ENCODE results near the gene LRRC4. TPM values are rescaled to one million over a fixed set of nuclear protein-coding genes. Genes with fewer than 3 reads are reported as not detected.
A peak's percentile ranks its signal among the peaks of the same experiment; 100 is the strongest.

LRRC4 gene, protein sequence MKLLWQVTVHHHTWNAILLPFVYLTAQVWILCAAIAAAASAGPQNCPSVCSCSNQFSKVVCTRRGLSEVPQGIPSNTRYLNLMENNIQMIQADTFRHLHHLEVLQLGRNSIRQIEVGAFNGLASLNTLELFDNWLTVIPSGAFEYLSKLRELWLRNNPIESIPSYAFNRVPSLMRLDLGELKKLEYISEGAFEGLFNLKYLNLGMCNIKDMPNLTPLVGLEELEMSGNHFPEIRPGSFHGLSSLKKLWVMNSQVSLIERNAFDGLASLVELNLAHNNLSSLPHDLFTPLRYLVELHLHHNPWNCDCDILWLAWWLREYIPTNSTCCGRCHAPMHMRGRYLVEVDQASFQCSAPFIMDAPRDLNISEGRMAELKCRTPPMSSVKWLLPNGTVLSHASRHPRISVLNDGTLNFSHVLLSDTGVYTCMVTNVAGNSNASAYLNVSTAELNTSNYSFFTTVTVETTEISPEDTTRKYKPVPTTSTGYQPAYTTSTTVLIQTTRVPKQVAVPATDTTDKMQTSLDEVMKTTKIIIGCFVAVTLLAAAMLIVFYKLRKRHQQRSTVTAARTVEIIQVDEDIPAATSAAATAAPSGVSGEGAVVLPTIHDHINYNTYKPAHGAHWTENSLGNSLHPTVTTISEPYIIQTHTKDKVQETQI
- total RNA-seq = not detected
- not detected for polyA plus RNA-seq

DNA sequence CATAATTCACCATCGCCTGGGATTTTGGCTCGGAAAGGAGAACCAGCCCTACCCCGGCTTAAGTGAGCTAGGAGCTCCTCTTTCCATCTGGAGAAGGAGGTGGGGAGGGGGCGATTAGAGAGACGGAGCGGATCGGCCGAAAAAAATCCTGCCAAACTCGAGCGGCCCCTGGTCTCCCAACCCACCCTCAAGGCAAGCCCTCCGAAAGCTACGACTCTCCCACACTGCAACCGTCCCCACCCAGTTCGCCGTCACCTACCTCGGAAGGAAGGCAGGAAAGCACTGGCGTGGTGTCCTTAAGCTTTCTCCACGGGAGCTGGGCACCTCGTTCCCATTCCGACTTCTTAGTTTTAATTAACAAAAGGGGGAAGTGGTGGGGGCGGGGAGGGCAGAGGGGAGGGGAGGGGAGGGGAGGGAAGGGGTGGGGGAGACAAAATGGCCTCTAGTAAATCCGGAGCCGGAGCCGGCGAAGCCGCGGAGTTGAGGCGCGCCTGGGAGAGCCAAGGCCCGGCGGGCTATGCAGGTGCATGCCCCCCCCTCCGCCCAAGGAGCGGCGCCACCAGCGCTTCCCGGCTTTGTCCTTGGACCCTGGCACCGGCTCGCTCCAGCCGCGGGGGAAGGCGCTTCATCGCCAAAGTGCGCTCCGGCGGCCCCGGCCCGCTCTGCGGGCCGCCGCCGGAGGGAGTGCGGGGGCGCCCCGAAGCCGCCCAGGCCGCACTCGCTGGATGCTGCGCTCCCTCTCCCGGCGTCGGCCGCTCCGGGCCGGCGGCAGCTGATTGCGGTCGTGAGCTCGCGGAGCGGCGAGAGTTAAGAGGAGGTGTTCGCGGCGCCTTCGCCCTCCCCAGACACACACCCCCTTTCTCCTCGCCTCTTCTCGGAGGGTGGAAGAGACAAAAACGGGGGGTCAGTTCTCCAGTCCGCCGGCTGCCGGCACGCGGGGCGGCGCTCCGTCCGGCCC, at the start of gene LRRC4:
TSS of gene LRRC4 (minus strand) at position 784 of the 958 bp plus-strand sequence. CDS start 797 bp downstream, outside the sequence.
- Mint-ChIP-seq H3K4me1 (peaks cover 6 to 35% (median 21%) of the 10 kb centered on the region in 4 donors), H3K9me3 (peaks cover 0 to 2% (median 0%) of the 10 kb centered on the region in 8 donors), H3K36me3 (peaks cover 16 to 26% of the 10 kb centered on the region in 2 donors), H3K27ac (peak within 1 kb of the TSS in 5 of 7 donors; percentile 18 to 91 (median 64)), H3K27me3 (peaks cover 2 to 5% of the 10 kb centered on the region in 2 donors), H3K4me3 (peak within 1 kb of the TSS; percentile 89 to 97 (median 92))
- CTCF ChIA-PET (ENCODE audit: partially characterized antibody) = no interaction called here
- peaks cover 13% of the 10 kb centered on the region for H3K4me1 ChIP-seq (ENCODE audit: insufficient read depth, low read length)
- peak in 3 of 5 donors; percentile 12 to 20 (median 17) for DNase-seq
- H3K27ac ChIP-seq (ENCODE audit: low read depth, low read length) = no peak within 1 kb of the TSS
- H3K4me3 ChIP-seq (ENCODE audit: low read length in 2 of 2) = peak within 1 kb of the TSS in 1 of 2 donors; percentile 24
- H3K36me3 ChIP-seq (ENCODE audit: insufficient read depth, low read length) = peaks cover 3% of the 10 kb centered on the region
- intact Hi-C loops (cut with micrococcal nuclease) = no loop called here
- no peaks in the 10 kb centered on the region for H3K27me3 ChIP-seq (ENCODE audit: insufficient read depth, low read length)
- POLR2A ChIA-PET (ENCODE audit: partially characterized antibody) = interaction anchor here (0.7 to 1.1 kb wide), 2 partner anchors 10 to 78 kb away, joined by 3 to 5 read pairs; no protein-coding TSS in a partner anchor
- no peaks in the 10 kb centered on the region for H3K9me3 ChIP-seq (ENCODE audit: control insufficient read depth in 1 of 2, low read length in 2 of 2)

DNA sequence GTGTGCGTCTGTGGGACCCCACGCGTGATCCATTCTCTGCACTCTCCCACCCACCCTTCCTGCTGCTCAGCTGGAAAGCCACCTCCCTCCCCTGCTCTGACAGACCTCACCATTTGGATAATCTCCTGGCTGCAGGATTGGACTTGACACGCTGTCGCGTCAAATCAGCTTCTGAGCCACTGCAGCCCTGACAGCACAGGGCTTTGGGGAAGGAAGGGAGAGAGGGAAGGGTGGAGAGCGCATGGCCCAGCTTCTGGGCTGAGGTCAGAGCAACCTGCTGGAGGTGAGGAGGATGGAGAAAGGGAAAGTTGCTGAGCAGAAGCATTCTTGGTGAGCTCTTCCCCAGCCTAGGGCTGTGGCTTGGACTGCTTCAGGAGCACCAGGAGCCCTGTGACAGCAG, 48.9 kb upstream of the LRRC4 start:
- Mint-ChIP-seq H3K27ac (peak overlapping the region in 1 of 7 donors; percentile 61), H3K4me1 (no peaks in the 10 kb centered on the region), H3K27me3 (no peaks in the 10 kb centered on the region), H3K4me3 (no peak overlapping the region), H3K36me3 (peaks cover 7 to 37% of the 10 kb centered on the region in 2 donors), H3K9me3 (no peaks in the 10 kb centered on the region)
- H3K36me3 ChIP-seq (ENCODE audit: insufficient read depth, low read length) = peaks cover 59% of the 10 kb centered on the region
- no peaks in the 10 kb centered on the region for H3K27me3 ChIP-seq (ENCODE audit: insufficient read depth, low read length)
- H3K27ac ChIP-seq (ENCODE audit: low read depth, low read length) = no peak overlapping the region
- intact Hi-C loops (cut with micrococcal nuclease) = no loop called here
- H3K4me1 ChIP-seq (ENCODE audit: insufficient read depth, low read length) = no peaks in the 10 kb centered on the region
- no peak overlapping the region for H3K4me3 ChIP-seq (ENCODE audit: low read length in 2 of 2)
- ChIA-PET CTCF (ENCODE audit: partially characterized antibody) (no interaction called here), POLR2A (ENCODE audit: partially characterized antibody) (no interaction called here)
- H3K9me3 ChIP-seq (ENCODE audit: control insufficient read depth in 1 of 2, low read length in 2 of 2) = no peaks in the 10 kb centered on the region
- DNase-seq = no peak

DNA sequence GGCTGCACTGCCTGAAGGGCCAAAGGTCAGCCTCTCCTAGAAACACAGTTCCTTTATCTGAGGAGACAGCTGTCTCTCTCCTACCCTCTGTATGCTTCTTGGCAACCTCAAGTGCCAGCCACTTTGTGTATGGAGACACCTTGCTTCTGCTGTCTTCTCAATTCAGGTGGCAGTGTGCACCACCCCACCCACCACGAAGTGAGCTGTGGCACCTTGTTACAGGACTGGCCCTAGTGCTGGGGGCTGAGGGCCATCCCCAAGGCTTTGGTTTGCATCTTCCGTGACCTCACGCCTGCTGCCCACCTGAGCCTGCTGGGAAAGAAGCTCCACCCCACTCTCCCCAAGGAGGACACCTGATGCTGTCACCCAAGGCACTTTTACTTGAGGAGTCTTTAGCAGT, 47.1 kb upstream of the LRRC4 start:
- DNase-seq = no peak
- ChIA-PET POLR2A (ENCODE audit: partially characterized antibody) (no interaction called here), CTCF (ENCODE audit: partially characterized antibody) (interaction anchor here (0.6 to 1.1 kb wide), 2 partner anchors 30 to 57 kb away, joined by 3 to 4 read pairs; no protein-coding TSS in a partner anchor)
- Mint-ChIP-seq H3K27ac (no peak overlapping the region), H3K9me3 (no peaks in the 10 kb centered on the region), H3K36me3 (peaks cover 4 to 42% of the 10 kb centered on the region in 2 donors), H3K4me1 (no peaks in the 10 kb centered on the region), H3K4me3 (no peak overlapping the region), H3K27me3 (no peaks in the 10 kb centered on the region)
- H3K27me3 ChIP-seq (ENCODE audit: insufficient read depth, low read length) = no peaks in the 10 kb centered on the region
- H3K36me3 ChIP-seq (ENCODE audit: insufficient read depth, low read length) = peaks cover 47% of the 10 kb centered on the region
- H3K4me1 ChIP-seq (ENCODE audit: insufficient read depth, low read length) = no peaks in the 10 kb centered on the region
- intact Hi-C loops (cut with micrococcal nuclease) = no loop called here
- H3K4me3 ChIP-seq (ENCODE audit: low read length in 2 of 2) = no peak overlapping the region
- H3K9me3 ChIP-seq (ENCODE audit: control insufficient read depth in 1 of 2, low read length in 2 of 2) = no peaks in the 10 kb centered on the region
- no peak overlapping the region for H3K27ac ChIP-seq (ENCODE audit: low read depth, low read length)

DNA sequence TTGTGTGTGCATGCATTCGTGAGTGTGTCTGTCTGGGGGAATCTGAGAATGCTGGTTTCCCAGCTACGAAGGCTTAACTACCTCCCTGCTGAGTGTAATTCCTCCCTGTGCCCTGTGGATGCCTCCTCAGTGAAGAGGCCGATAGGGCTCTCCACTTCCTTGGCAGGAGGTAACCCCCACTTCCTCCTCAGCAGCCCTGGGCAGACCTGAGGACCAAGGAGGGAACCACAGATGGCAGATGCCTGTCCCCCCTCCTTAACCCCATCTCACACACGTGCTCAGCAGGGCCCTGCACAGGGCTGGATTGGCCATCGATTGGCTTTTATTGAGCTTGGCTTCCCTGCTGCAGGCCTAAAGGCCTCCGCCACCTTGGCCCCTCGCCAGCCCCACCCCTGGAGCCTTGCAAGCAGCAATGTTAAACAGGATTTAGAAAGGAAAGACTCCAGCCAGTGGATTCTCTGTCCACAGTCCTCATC, 45.6 kb upstream of the LRRC4 start:
- Histone ChIP-seq H3K4me1 (ENCODE audit: insufficient read depth, low read length) (no peaks in the 10 kb centered on the region), H3K27ac (ENCODE audit: low read depth, low read length) (no peak overlapping the region), H3K4me3 (ENCODE audit: low read length in 2 of 2) (no peak overlapping the region), H3K9me3 (ENCODE audit: control insufficient read depth in 1 of 2, low read length in 2 of 2) (no peaks in the 10 kb centered on the region), H3K36me3 (ENCODE audit: insufficient read depth, low read length) (peaks cover 39% of the 10 kb centered on the region), H3K27me3 (ENCODE audit: insufficient read depth, low read length) (no peaks in the 10 kb centered on the region)
- no peak for DNase-seq
- POLR2A ChIA-PET (ENCODE audit: partially characterized antibody) = no interaction called here
- no peaks in the 10 kb centered on the region for H3K27me3 Mint-ChIP-seq
- H3K27ac Mint-ChIP-seq = peak overlapping the region in 1 of 7 donors; percentile 18
- H3K36me3 Mint-ChIP-seq = peaks cover 0 to 38% of the 10 kb centered on the region in 2 donors
- no peaks in the 10 kb centered on the region for H3K4me1 Mint-ChIP-seq
- H3K4me3 Mint-ChIP-seq = no peak overlapping the region
- CTCF ChIA-PET (ENCODE audit: partially characterized antibody) = no interaction called here
- intact Hi-C loops (cut with micrococcal nuclease) = no loop called here
- H3K9me3 Mint-ChIP-seq = no peaks in the 10 kb centered on the region

DNA sequence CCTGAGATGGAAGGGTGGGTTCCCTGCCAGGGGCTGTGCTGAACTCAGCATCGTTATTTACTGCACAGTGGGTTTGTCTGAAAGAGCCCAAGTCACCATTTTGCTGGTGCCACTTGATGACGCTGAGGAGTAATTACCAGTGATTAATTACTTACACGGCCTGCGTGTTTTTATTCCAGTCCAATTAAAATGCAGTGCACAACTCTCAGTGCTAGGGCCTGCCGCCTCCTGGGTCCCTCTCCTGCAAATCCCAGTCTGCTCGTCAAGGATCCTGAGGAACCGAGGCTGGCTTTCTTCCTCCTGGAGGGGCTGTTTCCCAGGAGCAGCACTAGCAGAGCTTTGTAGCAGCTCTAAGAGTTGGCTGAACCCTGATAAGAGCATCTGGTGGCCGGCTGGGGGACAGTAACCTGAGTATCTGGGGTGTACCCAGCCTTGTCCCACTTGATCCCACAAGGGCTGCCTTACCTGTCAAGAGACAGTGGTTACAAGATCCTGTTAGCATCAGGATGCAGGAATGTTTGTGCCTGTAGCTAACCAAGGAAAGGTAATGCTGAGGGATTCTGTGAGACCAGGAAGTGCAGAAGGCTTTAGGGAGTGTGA, 45.1 kb upstream of the LRRC4 start:
- Histone ChIP-seq H3K36me3 (ENCODE audit: insufficient read depth, low read length) (peaks cover 33% of the 10 kb centered on the region), H3K9me3 (ENCODE audit: control insufficient read depth in 1 of 2, low read length in 2 of 2) (no peaks in the 10 kb centered on the region), H3K27ac (ENCODE audit: low read depth, low read length) (no peak overlapping the region), H3K27me3 (ENCODE audit: insufficient read depth, low read length) (no peaks in the 10 kb centered on the region), H3K4me3 (ENCODE audit: low read length in 2 of 2) (no peak overlapping the region), H3K4me1 (ENCODE audit: insufficient read depth, low read length) (no peaks in the 10 kb centered on the region)
- intact Hi-C loops (cut with micrococcal nuclease) = no loop called here
- CTCF ChIA-PET (ENCODE audit: partially characterized antibody) = no interaction called here
- Mint-ChIP-seq H3K36me3 (peaks cover 0 to 34% of the 10 kb centered on the region in 2 donors), H3K4me1 (peaks cover 0 to 3% (median 1%) of the 10 kb centered on the region in 4 donors), H3K27ac (peak overlapping the region in 2 of 7 donors; percentile 35 to 53), H3K4me3 (no peak overlapping the region), H3K9me3 (no peaks in the 10 kb centered on the region), H3K27me3 (no peaks in the 10 kb centered on the region)
- no peak for DNase-seq
- POLR2A ChIA-PET (ENCODE audit: partially characterized antibody) = no interaction called here

DNA sequence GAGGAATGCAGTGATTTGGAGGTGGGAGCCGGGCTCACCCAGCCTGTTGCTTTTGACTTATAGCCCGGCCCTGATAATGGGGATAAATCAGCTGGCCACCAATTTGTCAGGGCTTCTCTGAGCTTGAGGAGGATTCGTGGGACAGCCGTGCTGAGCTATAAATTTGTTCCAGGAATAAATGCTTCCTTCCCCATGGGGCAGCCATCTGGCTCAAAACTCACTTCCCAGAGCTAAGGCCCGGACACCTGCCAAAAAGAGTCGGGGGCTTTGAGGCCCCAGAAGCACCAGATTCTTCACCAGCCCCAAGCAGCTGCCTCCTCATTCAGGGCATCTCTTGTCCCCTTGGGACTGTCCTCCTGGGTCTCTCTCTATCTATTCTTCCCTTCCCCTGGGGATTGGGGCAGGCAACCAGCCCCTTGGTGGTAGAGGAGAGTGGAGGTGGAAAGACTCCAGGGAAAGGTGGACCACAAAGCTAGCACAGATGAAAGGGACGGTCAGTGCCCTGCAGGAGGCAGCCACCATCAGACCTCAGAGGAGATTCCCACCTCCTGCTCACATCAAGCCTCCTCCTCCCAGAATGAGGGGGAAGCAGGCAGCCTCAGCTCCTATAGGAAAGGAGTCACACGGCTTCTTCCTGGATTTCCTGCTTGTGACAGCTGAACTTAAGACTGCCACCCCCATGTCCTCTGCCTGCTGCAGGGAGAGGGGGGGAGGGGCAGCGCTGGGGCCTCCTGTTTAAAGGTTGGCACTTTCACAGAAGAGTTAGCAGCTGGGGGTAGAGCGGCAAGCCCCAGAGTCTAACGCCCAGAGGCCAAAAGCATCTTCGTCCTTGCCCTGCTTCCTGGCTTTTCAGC, 44.2 kb upstream of the LRRC4 start:
- Mint-ChIP-seq H3K27ac (peak overlapping the region in 1 of 7 donors; percentile 64), H3K4me3 (no peak overlapping the region), H3K9me3 (no peaks in the 10 kb centered on the region), H3K36me3 (peaks cover 0 to 31% of the 10 kb centered on the region in 2 donors), H3K4me1 (peaks cover 0 to 8% (median 3%) of the 10 kb centered on the region in 4 donors), H3K27me3 (no peaks in the 10 kb centered on the region)
- Histone ChIP-seq H3K9me3 (ENCODE audit: control insufficient read depth in 1 of 2, low read length in 2 of 2) (no peaks in the 10 kb centered on the region), H3K27me3 (ENCODE audit: insufficient read depth, low read length) (no peaks in the 10 kb centered on the region), H3K4me1 (ENCODE audit: insufficient read depth, low read length) (no peaks in the 10 kb centered on the region), H3K4me3 (ENCODE audit: low read length in 2 of 2) (no peak overlapping the region), H3K27ac (ENCODE audit: low read depth, low read length) (no peak overlapping the region), H3K36me3 (ENCODE audit: insufficient read depth, low read length) (peaks cover 32% of the 10 kb centered on the region)
- POLR2A ChIA-PET (ENCODE audit: partially characterized antibody) = no interaction called here
- CTCF ChIA-PET (ENCODE audit: partially characterized antibody) = no interaction called here
- intact Hi-C loops (cut with micrococcal nuclease) = no loop called here
- no peak for DNase-seq
